DMS 273 treated with DMSO at 0.1 percent for 48 hours (cell line): ENCODE data around the gene CREB3L1.
"Not testable (repeated sequence)": the region's sequence is repeated elsewhere in the genome, so short reads cannot be mapped to it uniquely, and the experiment has no call there.

Experiments used
- DNase-seq: peaks from one replicate; lab custom pipeline; 2025; lab: John Stamatoyannopoulos, UW

Gene CREB3L1

GRCh38 chr11:46248289-46249102, 29.0 kb upstream of the CREB3L1 start:
- no peak for DNase-seq

- DNase-seq = peak; percentile 7
These were observed 28.1 kb upstream of the CREB3L1 start for GRCh38 chr11:46249103-46249937.

- DNase-seq = no peak
These were observed 27.3 kb upstream of the CREB3L1 start for GRCh38 chr11:46249938-46250744.

GRCh38 chr11:46250745-46251052, 26.8 kb upstream of the CREB3L1 start:
- DNase-seq = no peak

GRCh38 chr11:46251954-46252353, 25.5 kb upstream of the CREB3L1 start:
- no peak for DNase-seq

GRCh38 chr11:46252373-46252914, 25.0 kb upstream of the CREB3L1 start:
- no peak for DNase-seq

GRCh38 chr11:46253258-46254132, 24.0 kb upstream of the CREB3L1 start:
- no peak for DNase-seq

- no peak for DNase-seq
These were observed 23.4 kb upstream of the CREB3L1 start for GRCh38 chr11:46254133-46254491.

GRCh38 chr11:46256540-46257001, 20.9 kb upstream of the CREB3L1 start:
- no peak for DNase-seq

- not testable (repeated sequence) for DNase-seq
These were observed 18.1 kb upstream of the CREB3L1 start for GRCh38 chr11:46259347-46259746.

- no peak for DNase-seq
These were observed 17.4 kb upstream of the CREB3L1 start for GRCh38 chr11:46259971-46260560.

- DNase-seq = no peak
These were observed 14.3 kb upstream of the CREB3L1 start for GRCh38 chr11:46263120-46263519.

- DNase-seq = no peak
These were observed 13.4 kb upstream of the CREB3L1 start for GRCh38 chr11:46264030-46264429.

GRCh38 chr11:46264976-46265375, 12.5 kb upstream of the CREB3L1 start:
- no peak for DNase-seq

GRCh38 chr11:46265764-46266163, 11.7 kb upstream of the CREB3L1 start:
- DNase-seq = no peak

- no peak for DNase-seq
These were observed 9.5 kb upstream of the CREB3L1 start for GRCh38 chr11:46267930-46268329.

GRCh38 chr11:46270684-46271083, 6.8 kb upstream of the CREB3L1 start:
- DNase-seq = no peak

GRCh38 chr11:46271407-46271806, 6.1 kb upstream of the CREB3L1 start:
- DNase-seq = no peak

- no peak for DNase-seq
These were observed 5.3 kb upstream of the CREB3L1 start for GRCh38 chr11:46271875-46272815.
